ENCODE data around the gene KITLG.
"Not testable (repeated sequence)": the region's sequence is repeated elsewhere in the genome, so short reads cannot be mapped to it uniquely, and the experiment has no call there.

The KITLG gene

GRCh38 chr12:88580051-88580871 is at the start of gene KITLG:
Gene KITLG, minus strand, starts transcription at chr12:88580471. Its CDS starts 193 bp downstream, at chr12:88580278.
- no peaks in the 10 kb centered on the region for H3K36me3 ChIP-seq (ENCODE audit: insufficient read depth, low read length)

GRCh38 chr12:88628856-88629509 is 48.7 kb upstream of the KITLG start:
- Histone ChIP-seq H3K4me1 (ENCODE audit: insufficient read depth, low read length) (peaks cover 15% of the 10 kb centered on the region), H3K4me3 (ENCODE audit: low read length) (no peak overlapping the region), H3K9me3 (ENCODE audit: low read length) (no peaks in the 10 kb centered on the region), H2AFZ (ENCODE audit: low read depth, low read length) (no peak overlapping the region), H3K27me3 (ENCODE audit: insufficient read depth, low read length) (no peaks in the 10 kb centered on the region), H3K36me3 (ENCODE audit: insufficient read depth, low read length) (no peaks in the 10 kb centered on the region)

More at GRCh38 chr12:88580051-88580871, at the start of gene KITLG:
- Histone ChIP-seq H3K27me3 (ENCODE audit: insufficient read depth, low read length) (no peaks in the 10 kb centered on the region), H3K4me3 (ENCODE audit: low read length) (peak within 1 kb of the TSS; percentile 80), H2AFZ (ENCODE audit: low read depth, low read length) (peak within 1 kb of the TSS; percentile 95), H3K9me3 (ENCODE audit: low read length) (no peaks in the 10 kb centered on the region), H3K4me1 (ENCODE audit: insufficient read depth, low read length) (peaks cover 39% of the 10 kb centered on the region)

- not testable (repeated sequence) for H3K9me3 ChIP-seq (ENCODE audit: low read length); H2AFZ ChIP-seq (ENCODE audit: low read depth, low read length); H3K27me3 ChIP-seq (ENCODE audit: insufficient read depth, low read length); H3K36me3 ChIP-seq (ENCODE audit: insufficient read depth, low read length); H3K4me3 ChIP-seq (ENCODE audit: low read length)
- peaks cover 23% of the 10 kb centered on the region for H3K4me1 ChIP-seq (ENCODE audit: insufficient read depth, low read length)
Observed at GRCh38 chr12:88628035-88628434, 47.8 kb upstream of the KITLG start.

- Histone ChIP-seq H3K36me3 (ENCODE audit: insufficient read depth, low read length) (no peaks in the 10 kb centered on the region), H2AFZ (ENCODE audit: low read depth, low read length) (no peak overlapping the region), H3K9me3 (ENCODE audit: low read length) (no peaks in the 10 kb centered on the region), H3K27me3 (ENCODE audit: insufficient read depth, low read length) (no peaks in the 10 kb centered on the region), H3K4me3 (ENCODE audit: low read length) (no peak overlapping the region), H3K4me1 (ENCODE audit: insufficient read depth, low read length) (peaks cover 23% of the 10 kb centered on the region)
Observed at GRCh38 chr12:88627501-88627900, 47.2 kb upstream of the KITLG start.

GRCh38 chr12:88625356-88625755 is 45.1 kb upstream of the KITLG start:
- Histone ChIP-seq H3K9me3 (ENCODE audit: low read length) (no peaks in the 10 kb centered on the region), H3K4me3 (ENCODE audit: low read length) (no peak overlapping the region), H2AFZ (ENCODE audit: low read depth, low read length) (no peak overlapping the region), H3K4me1 (ENCODE audit: insufficient read depth, low read length) (peaks cover 23% of the 10 kb centered on the region), H3K27me3 (ENCODE audit: insufficient read depth, low read length) (no peaks in the 10 kb centered on the region), H3K36me3 (ENCODE audit: insufficient read depth, low read length) (no peaks in the 10 kb centered on the region)

GRCh38 chr12:88624911-88625310 is 44.6 kb upstream of the KITLG start:
- Histone ChIP-seq H3K4me3 (ENCODE audit: low read length) (no peak overlapping the region), H3K27me3 (ENCODE audit: insufficient read depth, low read length) (no peaks in the 10 kb centered on the region), H3K4me1 (ENCODE audit: insufficient read depth, low read length) (peaks cover 23% of the 10 kb centered on the region), H3K36me3 (ENCODE audit: insufficient read depth, low read length) (no peaks in the 10 kb centered on the region), H2AFZ (ENCODE audit: low read depth, low read length) (no peak overlapping the region), H3K9me3 (ENCODE audit: low read length) (no peaks in the 10 kb centered on the region)

GRCh38 chr12:88623777-88624548 is 43.7 kb upstream of the KITLG start:
- Histone ChIP-seq H3K9me3 (ENCODE audit: low read length) (no peaks in the 10 kb centered on the region), H3K4me3 (ENCODE audit: low read length) (no peak overlapping the region), H3K4me1 (ENCODE audit: insufficient read depth, low read length) (peaks cover 23% of the 10 kb centered on the region), H3K27me3 (ENCODE audit: insufficient read depth, low read length) (no peaks in the 10 kb centered on the region), H3K36me3 (ENCODE audit: insufficient read depth, low read length) (no peaks in the 10 kb centered on the region), H2AFZ (ENCODE audit: low read depth, low read length) (peak overlapping the region; percentile 49)

- Histone ChIP-seq H3K4me1 (ENCODE audit: insufficient read depth, low read length) (no peaks in the 10 kb centered on the region), H2AFZ (ENCODE audit: low read depth, low read length) (no peak overlapping the region), H3K27me3 (ENCODE audit: insufficient read depth, low read length) (no peaks in the 10 kb centered on the region), H3K36me3 (ENCODE audit: insufficient read depth, low read length) (no peaks in the 10 kb centered on the region), H3K4me3 (ENCODE audit: low read length) (no peak overlapping the region), H3K9me3 (ENCODE audit: low read length) (no peaks in the 10 kb centered on the region)
Observed at GRCh38 chr12:88617352-88617751, 37.1 kb upstream of the KITLG start.

- no peaks in the 10 kb centered on the region for H3K9me3 ChIP-seq (ENCODE audit: low read length)
- H3K27me3 ChIP-seq (ENCODE audit: insufficient read depth, low read length): no peaks in the 10 kb centered on the region
- H3K4me3 ChIP-seq (ENCODE audit: low read length): no peak overlapping the region
- no peaks in the 10 kb centered on the region for H3K4me1 ChIP-seq (ENCODE audit: insufficient read depth, low read length)
- no peak overlapping the region for H2AFZ ChIP-seq (ENCODE audit: low read depth, low read length)
- no peaks in the 10 kb centered on the region for H3K36me3 ChIP-seq (ENCODE audit: insufficient read depth, low read length)
Observed at GRCh38 chr12:88615490-88615889, 35.2 kb upstream of the KITLG start.

- H3K9me3 ChIP-seq (ENCODE audit: low read length): no peaks in the 10 kb centered on the region
- H3K4me1 ChIP-seq (ENCODE audit: insufficient read depth, low read length): no peaks in the 10 kb centered on the region
- no peaks in the 10 kb centered on the region for H3K36me3 ChIP-seq (ENCODE audit: insufficient read depth, low read length)
- H2AFZ ChIP-seq (ENCODE audit: low read depth, low read length): no peak overlapping the region
- H3K4me3 ChIP-seq (ENCODE audit: low read length): no peak overlapping the region
- H3K27me3 ChIP-seq (ENCODE audit: insufficient read depth, low read length): no peaks in the 10 kb centered on the region
Observed at GRCh38 chr12:88604646-88605045, 24.4 kb upstream of the KITLG start.

- Histone ChIP-seq H3K36me3 (ENCODE audit: insufficient read depth, low read length) (no peaks in the 10 kb centered on the region), H3K4me3 (ENCODE audit: low read length) (no peak overlapping the region), H3K9me3 (ENCODE audit: low read length) (no peaks in the 10 kb centered on the region), H2AFZ (ENCODE audit: low read depth, low read length) (no peak overlapping the region), H3K4me1 (ENCODE audit: insufficient read depth, low read length) (no peaks in the 10 kb centered on the region), H3K27me3 (ENCODE audit: insufficient read depth, low read length) (no peaks in the 10 kb centered on the region)
Observed at GRCh38 chr12:88600272-88600671, 20.0 kb upstream of the KITLG start.

GRCh38 chr12:88597365-88597764 is 17.1 kb upstream of the KITLG start:
- Histone ChIP-seq H2AFZ (ENCODE audit: low read depth, low read length) (no peak overlapping the region), H3K4me3 (ENCODE audit: low read length) (no peak overlapping the region), H3K27me3 (ENCODE audit: insufficient read depth, low read length) (no peaks in the 10 kb centered on the region), H3K9me3 (ENCODE audit: low read length) (no peaks in the 10 kb centered on the region), H3K4me1 (ENCODE audit: insufficient read depth, low read length) (no peaks in the 10 kb centered on the region), H3K36me3 (ENCODE audit: insufficient read depth, low read length) (no peaks in the 10 kb centered on the region)

- H3K27me3 ChIP-seq (ENCODE audit: insufficient read depth, low read length): no peaks in the 10 kb centered on the region
- H3K36me3 ChIP-seq (ENCODE audit: insufficient read depth, low read length): no peaks in the 10 kb centered on the region
- H3K9me3 ChIP-seq (ENCODE audit: low read length): no peaks in the 10 kb centered on the region
- no peak overlapping the region for H2AFZ ChIP-seq (ENCODE audit: low read depth, low read length)
- no peak overlapping the region for H3K4me3 ChIP-seq (ENCODE audit: low read length)
- no peaks in the 10 kb centered on the region for H3K4me1 ChIP-seq (ENCODE audit: insufficient read depth, low read length)
Observed at GRCh38 chr12:88595697-88596096, 15.4 kb upstream of the KITLG start.

Data from neuron (in vitro differentiated cells).